HCT116 (cell line): Measurements from ENCODE around the gene SCAMP1. TPM values are rescaled to one million over a fixed set of nuclear protein-coding genes. Genes with fewer than 3 reads are reported as not detected.

Experiments used
- ATAC-seq: fragments of 200-7000 bp; cut with Tn5 transposase; 2 replicates; pipeline ENCODE4 v1.9.1; 2020; ENCODE audit warnings: mild to moderate bottlenecking, moderate library complexity
- BruUV-seq: library from RNA; stranded (reverse); fragments of 400-500 nt; replicated peaks from 2 replicates; lab custom pipeline; 2021; lab: Mats Ljungman, UMichigan
- CTCF ChIA-PET: fragments of 300-600 bp; sonication (Branson Sonifier 250); formaldehyde crosslinking; loops from one replicate; lab custom pipeline; 2021; ENCODE audit warnings: antibody characterized with exemption; lab: Charles Lee
- POLR2A ChIA-PET: fragments of 300-600, 350-600 bp; sonication (Branson Sonifier 250); formaldehyde crosslinking; loops from one replicate; lab custom pipeline; 2021; ENCODE audit warnings: antibody characterized with exemption; lab: Charles Lee
- RAD21 ChIA-PET, 2 experiments: fragments of 300-600 bp; sonication (Branson Sonifier 250); formaldehyde crosslinking; loops; one replicate each; lab custom pipeline; 2023; ENCODE audit warnings: low total read pairs in 2 of 2; ENCODE audit not compliant: uncharacterized antibody in 2 of 2, unreplicated experiment in 2 of 2, low non-redundant PET in 1 of 2; lab: Charles Lee
- DNase-seq: peaks from one replicate; pipeline ENCODE4 v3.0.0-alpha.2; 2010; ENCODE audit warnings: low read depth, low spot score
- H2AFZ ChIP-seq: fragments of 200-600 bp; shearing (Covaris generic), sonication (generic); 2 replicates; pipeline ENCODE4 v1.6.1; 2017; ENCODE audit warnings: low read depth, mixed run types, mixed read lengths, antibody characterized with exemption, low read length; ENCODE audit not compliant: poor library complexity, severe bottlenecking
- H3K27ac ChIP-seq: 2 replicates; pipeline ENCODE4 v1.5.1; 2012; ENCODE audit warnings: low read depth, low read length
- H3K27me3 ChIP-seq: fragments of 200-600 bp; sonication (generic); 2 replicates; pipeline ENCODE4 v1.6.1; 2016; ENCODE audit warnings: mixed run types, low read length, mixed read lengths; ENCODE audit not compliant: insufficient read depth
- H3K36me3 ChIP-seq, 2 experiments: fragments of 200-500 bp in 1 of 2; fragments of 200-600 bp in 1 of 2; sonication (Bioruptor generic) in 1 of 2; sonication (generic) in 1 of 2; 2 replicates each; pipeline versions ENCODE4 v1.5.1 to v1.6.1; 2014 to 2016; ENCODE audit warnings: low read length in 2 of 2, inconsistent platforms in 1 of 2, mixed read lengths in 1 of 2, mixed run types in 1 of 2; ENCODE audit not compliant: insufficient read depth in 2 of 2, control insufficient read depth in 1 of 2
- H3K4me1 ChIP-seq, 2 experiments: fragments of 200-600 bp in 1 of 2; sonication (generic) in 1 of 2; 2 replicates each; pipeline versions ENCODE4 v1.5.1 to v1.6.1; 2012 to 2017; ENCODE audit warnings: low read length in 2 of 2, inconsistent platforms in 1 of 2, mild to moderate bottlenecking in 1 of 2, mixed read lengths in 1 of 2, mixed run types in 1 of 2, moderate library complexity in 1 of 2; ENCODE audit not compliant: insufficient read depth in 2 of 2, control insufficient read depth in 1 of 2
- H3K4me2 ChIP-seq: fragments of 200-600 bp; sonication (generic); 2 replicates; pipeline ENCODE4 v1.6.1; 2017; ENCODE audit warnings: mixed run types, low read length, mixed read lengths
- H3K4me3 ChIP-seq, 2 experiments: fragments of 200-600 bp in 1 of 2; sonication (generic) in 1 of 2; replicated peaks in 1 of 2; 2 replicates each; pipeline ENCODE4 v1.5.1; 2011 to 2016; ENCODE audit warnings: low read length in 2 of 2, control low read depth in 1 of 2, low read depth in 1 of 2, mild to moderate bottlenecking in 1 of 2, mixed read lengths in 1 of 2, mixed run types in 1 of 2
- H3K79me2 ChIP-seq: fragments of 200-600 bp; sonication (generic); 2 replicates; pipeline ENCODE4 v1.6.1; 2017; ENCODE audit warnings: mild to moderate bottlenecking, mixed run types, low read length, moderate library complexity, mixed read lengths; ENCODE audit not compliant: insufficient read depth
- H3K9ac ChIP-seq: fragments of 200-600 bp; sonication (generic); 2 replicates; pipeline ENCODE4 v1.6.1; 2016; ENCODE audit warnings: low read length, mixed read lengths
- H3K9me2 ChIP-seq: fragments of 200-600 bp; sonication (generic), shearing (Covaris generic); 2 replicates; pipeline ENCODE4 v1.6.1; 2017; ENCODE audit warnings: mixed run types, mild to moderate bottlenecking, moderate library complexity; ENCODE audit not compliant: insufficient read depth
- H3K9me3 ChIP-seq, 2 experiments: fragments of 200-500 bp in 1 of 2; fragments of 200-600 bp in 1 of 2; sonication (Bioruptor generic) in 1 of 2; sonication (generic) in 1 of 2; 2 replicates each; pipeline ENCODE4 v1.6.1; 2014 to 2017; ENCODE audit warnings: low read length in 2 of 2, mixed read lengths in 2 of 2, inconsistent platforms in 1 of 2, low read depth in 1 of 2, mild to moderate bottlenecking in 1 of 2, mixed run types in 1 of 2, moderate library complexity in 1 of 2; ENCODE audit not compliant: control insufficient read depth in 1 of 2, insufficient read depth in 1 of 2
- H4K20me1 ChIP-seq: fragments of 200-600 bp; sonication (generic), shearing (Covaris generic); 2 replicates; pipeline ENCODE4 v1.6.1; 2017; ENCODE audit warnings: mixed run types, mild to moderate bottlenecking, moderate library complexity; ENCODE audit not compliant: insufficient read depth
- ATF3 ChIP-seq: IDR thresholded peaks from 2 replicates; pipeline ENCODE4 v1.6.1; 2012
- CTCF ChIP-seq, 3 experiments: fragments of 200-600 bp in 1 of 3; sonication (generic) in 1 of 3; IDR thresholded peaks in 2 of 3; conservative IDR thresholded peaks in 1 of 3; 2 replicates each; pipeline ENCODE4 v1.5.1; 2012 to 2017; ENCODE audit warnings: low read depth in 2 of 3, low read length in 2 of 3, antibody characterized with exemption in 1 of 3, borderline replicate concordance in 1 of 3, control low read depth in 1 of 3, mild to moderate bottlenecking in 1 of 3, mixed read lengths in 1 of 3, mixed run types in 1 of 3, moderate library complexity in 1 of 3; ENCODE audit not compliant: insufficient read depth in 1 of 3
- EGR1 ChIP-seq: IDR thresholded peaks from 2 replicates; pipeline ENCODE4 v1.6.1; 2012; ENCODE audit warnings: low read depth
- ELF1 ChIP-seq: IDR thresholded peaks from 2 replicates; pipeline ENCODE4 v1.6.1; 2012; ENCODE audit warnings: low read depth, borderline replicate concordance
- EZH2 ChIP-seq: fragments of 200-600 bp; sonication (generic); IDR thresholded peaks from 2 replicates; pipeline ENCODE4 v1.6.1; 2017; ENCODE audit warnings: antibody characterized with exemption, mixed run types
- EZH2phosphoT487 ChIP-seq: fragments of 200-600 bp; IDR thresholded peaks from 2 replicates; pipeline ENCODE4 v1.6.1; 2018; ENCODE audit warnings: antibody characterized with exemption, borderline replicate concordance
- JUND ChIP-seq: IDR thresholded peaks from 2 replicates; pipeline ENCODE4 v1.6.1; 2012
- MAX ChIP-seq: IDR thresholded peaks from 2 replicates; pipeline ENCODE4 v1.6.1; 2012
- POLR2A ChIP-seq: IDR thresholded peaks from 2 replicates; pipeline ENCODE4 v1.7.0; 2011; ENCODE audit warnings: borderline replicate concordance; ENCODE audit not compliant: insufficient read depth, insufficient read length; ENCODE audit errors: extremely low read depth
- POLR2AphosphoS5 ChIP-seq: IDR thresholded peaks from 2 replicates; pipeline ENCODE4 v1.6.1; 2011; ENCODE audit warnings: mild to moderate bottlenecking, low read depth, low read length, moderate library complexity
- RAD21 ChIP-seq: IDR thresholded peaks from 2 replicates; pipeline ENCODE4 v1.6.1; 2012; ENCODE audit warnings: low read depth, mild to moderate bottlenecking
- REST ChIP-seq: IDR thresholded peaks from 2 replicates; pipeline ENCODE4 v1.6.1; 2012; ENCODE audit warnings: low read depth
- SIN3A ChIP-seq: IDR thresholded peaks from 2 replicates; pipeline ENCODE4 v1.6.1; 2012; ENCODE audit warnings: low read depth
- SP1 ChIP-seq: IDR thresholded peaks from 2 replicates; pipeline ENCODE4 v1.6.1; 2012; ENCODE audit warnings: low read depth
- SRF ChIP-seq: IDR thresholded peaks from 2 replicates; pipeline ENCODE4 v1.6.1; 2012; ENCODE audit warnings: low read depth
- TCF7L2 ChIP-seq: IDR thresholded peaks from 2 replicates; pipeline ENCODE4 v1.7.0; 2011; ENCODE audit warnings: borderline replicate concordance, inconsistent platforms; ENCODE audit not compliant: insufficient read depth, insufficient read length; ENCODE audit errors: extremely low read depth
- ZBTB33 ChIP-seq: IDR thresholded peaks from 2 replicates; pipeline ENCODE4 v1.6.1; 2011; ENCODE audit warnings: mild to moderate bottlenecking, low read length, moderate library complexity; ENCODE audit not compliant: insufficient replicate concordance; ENCODE audit errors: extremely low read depth
- ZFX ChIP-seq: fragments of 450-650 bp; IDR thresholded peaks from 2 replicates; pipeline ENCODE4 v1.6.1; 2017
- intact Hi-C: fragments of 100-400 bp; cut with micrococcal nuclease; formaldehyde crosslinking; loops from 2 replicates; pipeline ENCODE4 v1.10.0; 2022
- total RNA-seq: library from RNA; stranded (reverse); gene quantifications from one replicate; pipeline ENCODE4 v1.2.1, GENCODE V29; 2021; ENCODE audit not compliant: unreplicated experiment

The SCAMP1 gene
- total RNA-seq, 1 experiment from 2014 or later, result 46.4 TPM

GRCh38 chr5:78499485-78499884 lies 139.1 kb downstream of the SCAMP1 start (continued):
- TF ChIP-seq EGR1, result no peak
- TF ChIP-seq RAD21, result no peak
- no peak for TF ChIP-seq SRF
- TF ChIP-seq EZH2phosphoT487, result no peak
- TF ChIP-seq POLR2AphosphoS5, result no peak

- no TSS peak for BruUV-seq
- ChIA-PET POLR2A (no interaction called here), RAD21 (no interaction called here), CTCF (no interaction called here)
- Histone ChIP-seq H3K9me2 (no peaks in the 10 kb centered on the region), H3K9me3 (no peaks in the 10 kb centered on the region), H3K27ac (no peak overlapping the region), H4K20me1 (no peaks in the 10 kb centered on the region), H3K9ac (no peak overlapping the region), H3K36me3 (no peaks in the 10 kb centered on the region), H3K4me1 (peaks cover 7 to 11% of the 10 kb centered on the region in 2 experiments; a peak in 3 of 4 replicates), H2AFZ (no peak overlapping the region), H3K79me2 (peaks cover 3% of the 10 kb centered on the region; the same call in 1 of the 2 replicates), H3K4me3 (no peak overlapping the region), H3K4me2 (no peak overlapping the region), H3K27me3 (no peaks in the 10 kb centered on the region)
- TF ChIP-seq CTCF (IDR thresholded peaks at IDR 0.05 in 2 of 3, conservative IDR thresholded peaks at IDR 0.05 in 1 of 3; ENCODE audit: borderline replicate concordance in 1 of 3, insufficient read depth in 1 of 3, low read depth in 2 of 3, low read length in 2 of 3) (no peak), SIN3A (no peak), POLR2AphosphoS5 (no peak), ZFX (no peak), SP1 (no peak), TCF7L2 (no peak), SRF (no peak), MAX (no peak), ELF1 (no peak), ZBTB33 (no peak), ATF3 (no peak), JUND (no peak), EZH2 (no peak), REST (no peak), RAD21 (no peak), POLR2A (no peak)
- DNase-seq, result no peak
- no peak for ATAC-seq
- intact Hi-C loops, result no loop called here
Measured at GRCh38 chr5:78500028-78500427, 139.6 kb downstream of the SCAMP1 start.
